Lower leg skin (tissue), 3 donors: ENCODE measurements around the gene CASR.

Source experiments
- POLR2A ChIP-seq, 2 donors: fragments of 450-650 bp; IDR thresholded peaks; one replicate each; pipeline ENCODE4 v1.6.1; 2016 to 2017; ENCODE audit warnings: antibody characterized with exemption in 2 of 2, mild to moderate bottlenecking in 1 of 2, moderate library complexity in 1 of 2
- TF ChIP-seq, protein P1 (sequence below), 3 donors: fragments of 450-650 bp; IDR thresholded peaks; one replicate each; pipeline ENCODE4 v1.5.1; 2016; ENCODE audit warnings: antibody characterized with exemption in 3 of 3, mild to moderate bottlenecking in 3 of 3, moderate library complexity in 2 of 3

DNA sequence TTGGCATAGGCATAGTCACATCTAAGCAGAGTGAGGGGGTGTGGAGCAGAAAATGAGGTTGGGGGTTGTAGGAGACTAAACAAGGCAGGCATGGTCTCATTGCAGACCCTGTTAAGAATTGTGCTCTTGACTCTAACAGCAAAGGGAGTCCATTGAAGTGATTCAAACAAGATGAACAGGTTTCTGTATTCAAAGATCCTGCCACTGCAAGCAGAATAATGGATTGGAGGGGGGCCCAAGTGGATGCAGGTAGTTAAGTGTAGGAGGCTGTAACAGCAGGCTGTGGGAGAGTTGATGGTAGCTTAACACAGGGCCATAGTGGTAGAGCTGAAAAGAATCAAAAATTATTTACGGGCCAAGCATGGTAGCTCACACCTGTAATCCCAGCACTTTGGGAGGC, 34.4 kb downstream of the CASR start:
- TF ChIP-seq, protein P1, sequence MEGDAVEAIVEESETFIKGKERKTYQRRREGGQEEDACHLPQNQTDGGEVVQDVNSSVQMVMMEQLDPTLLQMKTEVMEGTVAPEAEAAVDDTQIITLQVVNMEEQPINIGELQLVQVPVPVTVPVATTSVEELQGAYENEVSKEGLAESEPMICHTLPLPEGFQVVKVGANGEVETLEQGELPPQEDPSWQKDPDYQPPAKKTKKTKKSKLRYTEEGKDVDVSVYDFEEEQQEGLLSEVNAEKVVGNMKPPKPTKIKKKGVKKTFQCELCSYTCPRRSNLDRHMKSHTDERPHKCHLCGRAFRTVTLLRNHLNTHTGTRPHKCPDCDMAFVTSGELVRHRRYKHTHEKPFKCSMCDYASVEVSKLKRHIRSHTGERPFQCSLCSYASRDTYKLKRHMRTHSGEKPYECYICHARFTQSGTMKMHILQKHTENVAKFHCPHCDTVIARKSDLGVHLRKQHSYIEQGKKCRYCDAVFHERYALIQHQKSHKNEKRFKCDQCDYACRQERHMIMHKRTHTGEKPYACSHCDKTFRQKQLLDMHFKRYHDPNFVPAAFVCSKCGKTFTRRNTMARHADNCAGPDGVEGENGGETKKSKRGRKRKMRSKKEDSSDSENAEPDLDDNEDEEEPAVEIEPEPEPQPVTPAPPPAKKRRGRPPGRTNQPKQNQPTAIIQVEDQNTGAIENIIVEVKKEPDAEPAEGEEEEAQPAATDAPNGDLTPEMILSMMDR (IDR thresholded peaks at IDR 0.05), result no peak
- no peak for TF ChIP-seq POLR2A (IDR thresholded peaks at IDR 0.05)
